HG02588 (cell line): Measurements from ENCODE around the gene PDE4B.

Experiments used
- ATAC-seq: cut with Tn5 transposase; IDR thresholded peaks from one replicate; pipeline ENCODE4 v1.9.1; 2021; ENCODE audit warnings: mild to moderate bottlenecking, moderate library complexity; ENCODE audit not compliant: unreplicated experiment

The PDE4B gene

GRCh38 chr1:66226985-66227384, 434.3 kb downstream of the PDE4B start:
- no peak for ATAC-seq

- no peak for ATAC-seq
Measured at GRCh38 chr1:66227966-66228365, 435.3 kb downstream of the PDE4B start.

GRCh38 chr1:66231217-66231616, 438.5 kb downstream of the PDE4B start:
- no peak for ATAC-seq

- no peak for ATAC-seq
Measured at GRCh38 chr1:66231681-66232463, 439.2 kb downstream of the PDE4B start.

GRCh38 chr1:66237042-66237441, 444.3 kb downstream of the PDE4B start:
- ATAC-seq: no peak

GRCh38 chr1:66237722-66238479, 445.2 kb downstream of the PDE4B start:
- ATAC-seq: no peak

- no peak for ATAC-seq
Measured at GRCh38 chr1:66239834-66240233, 447.1 kb downstream of the PDE4B start.

- no peak for ATAC-seq
Measured at GRCh38 chr1:66240491-66241484, 448.1 kb downstream of the PDE4B start.

GRCh38 chr1:66242646-66243547, 450.2 kb downstream of the PDE4B start:
- ATAC-seq: peak; percentile 61

GRCh38 chr1:66243548-66244130, 450.9 kb downstream of the PDE4B start:
- no peak for ATAC-seq

GRCh38 chr1:66244429-66244828, 451.7 kb downstream of the PDE4B start:
- no peak for ATAC-seq

- ATAC-seq: no peak
Measured at GRCh38 chr1:66245691-66246090, 453.0 kb downstream of the PDE4B start.

- no peak for ATAC-seq
Measured at GRCh38 chr1:66246351-66247269, 453.9 kb downstream of the PDE4B start.

GRCh38 chr1:66247415-66248208, 454.9 kb downstream of the PDE4B start:
- ATAC-seq: peak; percentile 76

- no peak for ATAC-seq
Measured at GRCh38 chr1:66248257-66248656, 455.6 kb downstream of the PDE4B start.

- no peak for ATAC-seq
Measured at GRCh38 chr1:66248746-66249145, 456.1 kb downstream of the PDE4B start.

GRCh38 chr1:66250075-66250474, 457.4 kb downstream of the PDE4B start:
- no peak for ATAC-seq

GRCh38 chr1:66250478-66250877, 457.8 kb downstream of the PDE4B start:
- no peak for ATAC-seq
